ENCODE measurements around the gene ANKRD12.
"Not testable (repeated sequence)": the region's sequence is repeated elsewhere in the genome, so short reads cannot be mapped to it uniquely, and the experiment has no call there.

The ANKRD12 gene

DNA sequence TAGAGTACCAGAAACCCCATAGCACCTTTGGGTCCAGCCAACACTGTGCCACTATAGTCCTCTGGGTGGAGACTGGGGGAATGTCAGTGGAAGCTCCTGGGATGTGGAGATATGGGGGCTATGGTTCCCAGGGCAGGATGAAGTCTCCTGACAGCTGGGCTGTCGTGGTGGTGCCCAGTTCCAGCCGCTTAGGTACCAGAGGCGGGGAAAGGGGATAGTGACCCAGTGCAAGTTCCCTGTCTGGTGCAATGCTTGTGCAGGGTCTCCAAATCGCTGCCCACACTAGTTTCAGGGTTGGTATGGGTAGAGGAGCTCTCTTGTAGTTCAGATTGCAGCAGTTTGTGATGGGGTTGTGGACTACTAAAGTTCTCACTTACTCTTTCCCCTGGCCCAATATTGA, 97.9 kb downstream of the ANKRD12 start:
- DNase-seq, result no peak

DNA sequence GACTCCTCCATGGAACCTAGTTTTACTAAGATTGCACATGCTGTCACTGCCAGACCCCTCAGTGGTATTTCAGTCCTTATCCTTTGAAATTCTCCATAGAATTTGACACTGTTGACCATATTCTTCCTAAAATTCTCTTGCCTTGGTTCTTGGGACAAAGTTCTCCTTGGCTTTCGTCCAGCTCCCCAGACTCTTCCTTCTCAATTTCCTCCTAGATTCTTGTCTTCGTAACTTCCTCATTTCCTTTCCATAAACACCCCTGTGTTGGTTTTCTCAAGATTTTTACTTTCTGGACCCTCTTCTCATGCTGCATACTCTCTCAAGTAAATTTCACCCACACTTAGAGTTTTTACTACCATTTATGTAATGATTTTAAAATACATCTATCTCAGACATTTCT, 101.4 kb downstream of the ANKRD12 start:
- DNase-seq, result no peak

DNA sequence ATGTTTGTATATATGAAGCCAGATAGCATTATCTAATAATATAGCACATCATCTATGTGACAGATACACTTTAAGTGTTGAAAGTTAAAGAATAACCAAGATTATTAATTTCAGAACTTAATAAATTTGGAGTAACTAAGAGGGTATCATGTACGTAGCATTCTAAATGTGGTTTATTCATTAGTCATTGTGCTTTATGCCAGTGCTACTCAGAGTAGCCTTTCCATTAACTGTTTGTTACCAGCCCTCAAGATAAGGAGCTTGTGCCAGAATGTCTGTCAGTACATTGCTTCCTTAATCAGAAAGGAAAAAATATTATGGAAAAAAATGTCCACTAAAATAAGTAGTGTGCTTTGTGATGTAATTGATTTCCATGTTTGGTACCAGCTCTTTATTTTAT, 103.1 kb downstream of the ANKRD12 start:
- DNase-seq, result no peak

DNA sequence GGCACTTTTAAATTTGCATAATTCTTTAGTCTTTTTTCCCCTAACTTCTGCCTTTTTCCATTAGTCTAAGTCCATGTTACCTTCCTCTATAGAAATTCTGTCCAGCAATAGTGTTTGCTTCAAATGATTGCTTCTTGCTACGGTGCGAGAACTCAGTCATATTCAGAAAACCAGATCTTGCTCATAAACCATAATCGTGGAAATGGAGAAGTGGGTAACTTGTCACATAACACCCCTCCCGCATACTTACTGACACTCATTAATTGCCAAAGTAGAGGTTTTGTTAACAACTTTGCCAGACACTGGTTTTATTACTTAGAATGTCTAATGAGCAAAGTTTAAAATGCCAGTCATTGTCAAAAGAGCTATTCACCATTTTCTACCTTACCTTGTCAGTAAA, 103.7 kb downstream of the ANKRD12 start:
- no peak for DNase-seq

DNA sequence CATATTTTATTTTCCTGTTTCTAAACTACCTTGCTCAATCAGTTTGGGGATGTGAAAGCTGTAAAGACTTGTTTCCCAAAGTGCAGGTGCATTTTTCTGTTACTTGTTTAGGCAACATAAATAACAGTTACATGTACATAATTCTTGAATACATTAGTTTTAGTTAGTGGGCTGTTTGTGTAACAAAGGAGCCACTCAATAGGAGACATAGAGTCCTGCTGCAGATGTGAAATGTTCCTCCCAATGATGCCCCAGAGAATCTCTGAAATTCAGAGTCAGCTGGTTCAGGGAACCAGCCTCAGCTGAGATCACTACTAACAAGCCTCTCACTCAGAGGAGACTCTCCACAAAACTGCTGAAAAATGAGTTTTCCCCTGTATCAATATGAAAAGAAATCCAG, 106.4 kb downstream of the ANKRD12 start:
- no peak for DNase-seq

DNA sequence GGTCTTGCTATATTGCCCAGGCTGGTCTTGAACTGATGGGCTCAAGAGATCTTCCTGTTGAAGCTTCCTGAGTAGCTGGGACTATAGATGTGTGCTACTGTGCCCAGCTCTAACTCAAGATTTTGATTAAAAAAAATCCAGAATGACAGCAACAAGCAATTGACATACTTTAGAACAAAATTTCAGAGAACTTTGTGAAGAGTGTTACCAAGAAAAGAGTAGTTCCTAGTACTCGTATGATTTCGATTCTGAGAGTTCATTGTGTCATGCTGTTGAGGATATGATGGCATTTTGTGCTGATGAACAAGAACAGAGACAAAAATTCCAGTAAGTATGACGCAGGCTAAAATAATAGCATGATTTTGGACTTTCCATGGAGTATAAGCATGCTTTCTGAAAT, 107.8 kb downstream of the ANKRD12 start:
- no peak for DNase-seq

DNA sequence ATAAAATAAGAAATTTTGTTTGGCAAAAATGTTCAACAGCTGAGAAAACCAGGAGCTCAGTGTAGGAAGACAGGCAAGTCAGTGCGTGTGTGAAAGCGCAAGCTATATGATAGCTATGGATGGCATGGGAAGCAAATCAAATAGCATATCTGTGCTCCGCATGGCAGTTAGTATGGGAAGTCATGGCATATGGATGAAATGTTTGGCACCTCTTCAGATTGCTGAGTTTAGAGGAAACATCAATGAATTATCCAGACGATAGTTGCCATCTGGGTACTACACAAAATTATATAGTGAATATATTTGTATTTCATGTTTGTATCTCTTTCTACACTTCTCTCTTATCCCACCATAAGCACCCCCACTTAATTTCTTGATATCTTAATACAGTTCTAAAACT, 112.1 kb downstream of the ANKRD12 start:
- no peak for DNase-seq

DNA sequence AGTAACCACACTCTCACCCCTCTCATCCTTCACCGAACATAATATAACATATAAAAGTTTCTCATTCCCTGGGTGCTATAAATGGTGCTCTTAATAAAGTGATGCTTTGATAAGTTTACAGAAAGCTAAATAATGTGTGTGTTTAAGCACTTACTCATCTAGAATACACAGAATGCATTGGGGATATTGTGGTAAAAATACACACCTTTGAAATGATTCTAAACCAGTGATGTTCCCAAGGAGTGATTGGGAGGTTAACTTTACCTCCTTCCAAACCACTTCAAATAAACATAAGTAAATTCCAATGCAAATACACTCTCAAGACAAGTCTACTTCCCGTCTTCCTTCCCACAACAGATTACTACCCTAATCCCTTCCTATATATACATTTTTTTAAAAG, 112.7 kb downstream of the ANKRD12 start:
- DNase-seq, result no peak

DNA sequence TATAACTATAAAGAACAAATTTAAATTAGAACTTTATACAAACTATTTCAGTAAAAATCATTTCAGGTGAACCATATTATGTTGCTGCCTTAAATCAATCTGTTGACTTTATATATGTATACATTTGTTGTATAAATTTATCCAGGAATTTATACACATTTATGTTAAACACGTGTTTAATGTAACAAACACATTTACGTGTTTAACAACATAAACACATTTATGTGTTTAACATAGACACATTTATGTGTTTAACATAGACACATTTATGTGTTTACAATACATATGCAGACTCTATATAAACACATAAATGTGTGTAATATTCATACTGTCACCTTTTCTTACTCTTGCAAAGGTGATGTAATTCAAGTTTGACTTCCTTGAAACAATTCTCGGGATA, 122.6 kb downstream of the ANKRD12 start:
- no peak for DNase-seq

DNA sequence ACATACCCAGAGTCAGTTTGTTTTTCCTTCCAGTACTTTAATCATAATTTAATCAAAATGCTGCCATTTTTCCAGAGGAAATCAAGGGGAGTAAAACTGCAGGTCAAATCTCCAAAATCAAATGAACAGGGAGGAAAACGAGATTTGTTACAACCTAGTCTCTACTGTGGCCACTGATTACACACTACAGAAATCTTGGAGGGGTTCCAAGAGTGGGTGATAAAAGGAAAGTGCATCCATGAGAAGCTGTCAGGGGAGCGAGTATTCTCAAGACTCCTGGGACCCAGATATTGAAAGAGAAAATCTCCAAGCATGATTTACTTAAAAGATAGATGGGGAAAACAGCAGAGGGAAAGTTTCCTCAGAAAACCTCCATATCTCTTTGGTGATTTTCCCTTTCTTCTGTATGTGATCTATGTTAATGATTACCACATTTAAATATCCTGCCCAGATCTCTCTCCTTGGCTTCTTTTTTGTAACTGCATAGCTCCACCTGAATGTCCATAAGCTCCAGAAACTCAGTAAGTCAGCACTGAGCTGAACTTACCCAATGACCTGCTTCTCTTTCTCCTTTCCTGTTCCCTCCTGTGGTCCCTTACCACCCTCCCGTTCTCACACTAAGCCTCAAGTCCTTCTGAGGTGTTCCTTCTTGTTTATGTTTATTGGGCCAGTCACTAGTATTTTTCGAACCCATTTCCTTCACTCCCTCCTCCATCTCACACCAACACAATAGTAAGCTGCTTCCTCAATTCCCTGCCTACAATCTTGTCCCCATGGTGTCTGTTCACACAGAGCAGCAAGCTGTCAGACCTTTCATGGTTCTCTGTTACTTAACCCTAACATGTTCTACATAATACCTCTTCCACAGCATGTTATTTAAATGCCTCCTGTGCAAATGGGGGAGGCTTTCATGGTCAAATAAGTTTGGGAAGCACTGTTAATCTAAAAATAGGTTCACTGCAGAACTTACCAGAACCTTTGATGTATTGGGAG, 124.1 kb downstream of the ANKRD12 start:
- DNase-seq, result no peak

DNA sequence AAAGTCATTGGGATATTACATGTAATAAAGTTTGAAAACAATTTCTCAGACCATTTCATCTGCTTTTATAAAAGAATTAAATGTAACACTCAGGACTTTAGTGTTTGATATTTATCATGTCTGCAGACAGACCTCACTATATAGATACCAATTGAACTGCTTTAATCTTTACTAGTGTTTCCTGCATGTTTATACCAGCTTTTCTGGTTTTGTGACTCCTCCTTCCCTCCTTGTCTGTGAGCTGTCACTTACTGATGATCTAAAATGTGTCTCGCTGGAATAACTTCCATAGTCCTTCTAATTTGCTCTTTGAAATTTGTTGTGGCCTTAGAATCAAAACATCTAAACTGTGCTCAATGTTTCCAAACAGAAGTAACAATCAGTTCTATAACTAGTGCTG, 126.7 kb downstream of the ANKRD12 start:
- no peak for DNase-seq

DNA sequence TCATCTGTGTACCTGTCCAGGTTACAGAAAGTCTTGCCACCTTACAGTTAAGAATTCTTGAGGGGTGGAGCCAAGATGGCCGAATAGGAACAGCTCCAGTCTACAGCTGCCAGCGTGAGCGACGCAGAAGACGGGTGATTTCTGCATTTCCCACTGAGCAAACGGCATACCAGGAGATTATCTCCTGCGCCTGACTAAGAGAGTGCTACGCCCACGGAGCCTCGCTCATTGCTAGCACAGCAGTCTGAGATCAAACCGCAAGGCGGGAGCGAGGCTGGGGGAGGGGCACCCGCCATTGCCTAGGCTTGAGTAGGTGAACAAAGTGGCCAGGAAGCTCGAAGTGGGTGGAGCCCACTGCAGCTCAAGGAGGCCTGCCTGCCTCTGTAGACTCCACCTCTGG, 128.2 kb downstream of the ANKRD12 start:
- DNase-seq, result not testable (repeated sequence)

DNA sequence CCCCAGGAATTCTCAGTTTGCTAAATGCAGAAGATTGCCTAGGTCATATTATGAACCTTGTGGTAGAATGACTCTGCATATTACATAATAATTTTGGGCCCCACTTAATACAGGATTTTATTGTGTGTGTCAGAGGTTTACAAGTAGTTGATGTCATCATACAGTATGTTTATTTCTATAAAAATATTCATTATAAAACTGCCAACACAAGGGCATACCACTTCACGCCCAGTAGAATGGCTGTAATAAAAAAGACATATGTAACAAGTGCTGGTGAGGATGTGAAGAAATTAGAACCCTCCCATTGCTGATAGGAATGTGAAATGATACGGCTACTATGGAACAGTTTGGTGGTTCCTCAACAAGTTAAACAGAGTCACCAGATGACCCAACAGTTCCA, 136.6 kb downstream of the ANKRD12 start:
- DNase-seq, result no peak

DNA sequence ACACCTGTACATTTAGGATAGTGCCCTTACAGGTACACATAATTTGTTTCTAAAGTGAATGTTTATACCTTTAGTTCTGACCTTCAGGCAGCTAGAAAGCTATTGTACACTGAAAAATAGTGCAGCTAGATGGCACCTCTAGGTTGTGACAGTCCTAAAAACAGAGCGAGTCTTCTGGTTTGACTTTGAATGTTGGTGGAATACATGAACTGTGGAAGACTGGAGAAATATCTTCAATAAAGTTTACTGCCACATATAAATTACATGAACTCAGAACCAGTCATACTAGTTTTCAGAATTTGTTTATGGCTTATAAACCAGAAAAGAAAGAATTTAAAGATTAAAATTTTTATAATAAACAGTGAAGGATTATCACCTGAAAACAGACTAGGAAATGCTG, 139.3 kb downstream of the ANKRD12 start:
- DNase-seq, result no peak

DNA sequence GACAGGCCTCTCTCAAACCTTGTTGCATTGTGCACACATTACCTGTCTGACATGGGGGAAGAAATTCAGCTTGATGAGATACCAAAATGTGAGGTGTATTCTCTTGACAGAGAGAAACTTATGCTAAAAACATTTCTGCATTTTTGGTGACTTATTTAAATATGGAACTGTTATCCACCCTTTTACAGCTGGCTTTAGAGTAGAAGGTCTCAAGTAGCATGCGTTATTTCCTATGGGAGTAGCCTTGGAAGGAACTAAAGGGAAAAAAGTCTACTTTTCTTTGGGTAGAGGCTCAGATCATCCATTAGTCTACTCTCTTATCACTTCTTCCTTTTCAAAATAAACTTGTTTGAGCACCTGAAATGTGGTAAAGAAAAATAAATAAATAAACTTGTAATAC, 141.4 kb downstream of the ANKRD12 start:
- DNase-seq, result no peak

DNA sequence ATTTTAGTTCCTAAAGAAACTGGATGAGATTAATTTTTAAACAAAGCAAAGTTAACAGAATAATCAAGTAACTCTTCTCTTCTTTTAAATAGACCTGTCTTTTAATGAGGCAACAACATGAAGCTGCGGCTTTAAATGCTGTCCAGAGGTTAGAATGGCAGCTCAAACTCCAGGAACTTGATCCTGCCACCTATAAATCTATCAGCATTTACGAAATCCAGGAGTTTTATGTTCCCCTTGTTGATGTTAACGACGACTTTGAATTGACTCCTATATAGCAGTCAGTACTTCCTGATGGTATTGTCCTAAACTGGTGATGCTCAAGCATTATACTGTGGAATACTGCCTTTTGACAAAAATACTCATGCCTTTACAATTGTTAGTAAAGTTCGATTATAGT, 144.3 kb downstream of the ANKRD12 start:
- no peak for DNase-seq

DNA sequence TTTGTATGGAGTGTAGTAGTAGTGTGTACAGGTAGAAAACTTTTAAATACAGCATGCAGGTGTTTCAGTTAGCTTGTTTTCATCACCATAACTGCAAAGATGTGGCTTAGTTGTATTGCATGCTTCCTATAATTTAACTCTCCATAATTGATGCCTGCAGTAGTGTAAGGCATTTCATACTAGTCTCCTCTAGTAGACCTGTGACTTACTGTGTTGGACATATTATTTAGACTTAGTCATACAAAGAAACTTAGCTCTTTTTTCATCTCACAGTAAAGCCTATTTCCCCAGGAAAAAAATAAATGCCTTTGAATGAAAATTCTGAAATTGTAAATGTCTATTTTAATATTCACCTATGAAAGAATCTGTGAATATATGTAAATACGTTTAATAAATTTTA, 145.2 kb downstream of the ANKRD12 start:
- no peak for DNase-seq

DNA sequence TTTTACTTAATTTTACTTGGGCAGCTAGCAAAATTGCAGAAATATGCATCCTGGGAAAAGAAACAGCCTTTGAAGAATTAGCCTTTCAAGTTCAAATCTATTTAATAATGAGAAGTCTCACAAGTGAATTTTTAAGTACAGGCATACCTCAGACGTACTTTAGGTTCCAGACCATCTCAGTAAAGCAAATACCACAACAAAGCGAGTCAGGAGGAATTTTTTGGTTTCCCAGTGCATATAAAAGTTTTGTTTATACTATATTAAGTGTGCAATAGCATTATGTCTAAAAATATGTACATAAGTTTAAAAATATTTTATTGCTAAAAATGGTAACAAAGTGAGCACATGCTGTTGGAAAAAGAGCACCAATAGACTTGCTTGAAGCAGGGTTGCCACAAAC, 147.2 kb downstream of the ANKRD12 start:
- no peak for DNase-seq

DNA sequence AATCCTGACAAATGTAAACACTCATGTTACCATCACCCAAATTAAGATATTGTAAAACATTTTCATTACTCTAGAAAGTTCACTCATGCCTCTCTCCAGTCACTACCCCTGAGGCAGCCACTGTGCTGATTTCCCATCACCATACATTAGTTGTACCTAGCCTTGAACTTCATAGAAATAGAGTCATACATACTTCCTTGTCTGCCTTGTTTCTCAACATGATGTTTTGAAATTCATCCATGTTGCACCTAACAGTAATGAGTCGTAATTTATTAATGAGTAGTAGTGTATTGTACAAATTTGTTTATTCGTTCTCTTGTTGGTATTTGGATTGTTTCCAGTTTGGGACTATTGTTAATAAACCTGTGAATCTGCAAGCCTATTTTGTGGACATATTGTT, 149.0 kb downstream of the ANKRD12 start:
- DNase-seq, result no peak

DNA sequence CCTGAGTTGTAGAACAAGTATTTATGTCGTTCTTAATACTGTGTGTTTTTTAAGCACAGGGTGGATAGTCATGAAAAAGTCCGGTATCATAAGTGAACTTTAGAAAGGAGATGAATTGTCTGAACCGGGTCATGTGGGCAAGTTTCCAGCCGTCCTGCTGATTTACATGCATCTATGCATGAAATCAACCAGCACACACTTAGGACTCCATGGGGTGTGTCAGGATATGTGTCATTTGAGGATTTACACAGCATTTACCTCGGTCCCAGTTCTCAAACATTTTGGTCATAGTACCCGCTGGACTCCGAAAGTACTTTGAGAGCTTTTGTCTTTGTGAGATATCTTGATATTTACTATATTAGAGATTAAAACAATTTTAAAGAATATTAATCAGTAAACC, 150.5 kb downstream of the ANKRD12 start:
- DNase-seq, result no peak

DNA sequence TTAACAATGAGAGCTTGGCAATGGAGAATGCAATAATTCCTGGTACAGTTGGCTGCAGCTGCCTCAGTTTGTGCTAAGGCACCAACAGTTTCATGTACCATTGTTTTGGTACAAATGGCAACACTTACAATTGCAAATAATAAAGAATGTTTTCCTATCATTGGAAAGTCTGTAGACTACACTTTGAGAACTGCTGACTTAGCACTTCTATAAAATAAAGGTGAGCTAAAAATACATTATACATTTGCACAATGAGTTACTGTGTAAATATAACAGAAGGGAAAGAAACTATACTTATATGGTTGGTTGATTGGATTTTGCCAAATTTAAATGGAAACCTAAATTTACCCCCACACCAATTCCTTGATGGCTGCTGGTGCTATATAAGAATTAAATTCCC, 153.1 kb downstream of the ANKRD12 start:
- no peak for DNase-seq

DNA sequence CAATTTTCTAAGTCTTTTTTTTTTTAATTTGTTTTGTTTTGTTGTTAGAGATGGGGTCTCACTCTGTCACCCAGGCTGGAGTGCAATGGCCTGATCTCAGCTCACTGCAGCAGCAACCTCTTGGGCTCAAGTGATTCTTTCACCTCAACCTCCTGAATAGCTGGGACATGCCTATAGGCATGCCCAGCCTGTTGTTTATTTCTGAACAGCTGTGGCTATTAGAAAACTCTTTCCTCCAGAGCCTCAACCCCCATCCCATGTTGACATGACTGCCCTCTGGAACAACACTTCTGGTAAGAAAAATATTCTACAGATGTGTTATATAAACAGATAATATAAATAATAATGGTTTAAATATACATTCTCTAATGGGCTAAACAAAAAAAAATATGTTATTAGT, 153.6 kb downstream of the ANKRD12 start:
- DNase-seq, result no peak

DNA sequence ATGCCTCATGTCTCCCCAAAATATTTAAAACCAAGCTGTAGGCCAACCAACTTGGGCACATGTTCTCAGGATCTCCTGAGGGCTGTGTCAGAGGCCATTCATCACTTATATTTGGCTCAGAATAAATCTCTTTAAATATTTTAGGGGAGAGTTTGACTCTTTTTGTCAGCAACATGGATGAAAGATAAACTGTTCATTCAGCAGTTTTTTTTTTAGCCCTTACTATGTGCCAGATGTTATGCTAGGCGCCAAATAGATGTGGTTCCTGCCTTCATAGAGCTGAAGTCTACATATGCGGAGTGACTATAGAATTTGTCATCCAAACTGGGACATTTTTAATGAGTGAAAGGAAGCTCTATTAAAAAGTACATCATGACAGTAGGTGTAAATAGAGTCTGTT, 155.5 kb downstream of the ANKRD12 start:
- DNase-seq, result no peak

DNA sequence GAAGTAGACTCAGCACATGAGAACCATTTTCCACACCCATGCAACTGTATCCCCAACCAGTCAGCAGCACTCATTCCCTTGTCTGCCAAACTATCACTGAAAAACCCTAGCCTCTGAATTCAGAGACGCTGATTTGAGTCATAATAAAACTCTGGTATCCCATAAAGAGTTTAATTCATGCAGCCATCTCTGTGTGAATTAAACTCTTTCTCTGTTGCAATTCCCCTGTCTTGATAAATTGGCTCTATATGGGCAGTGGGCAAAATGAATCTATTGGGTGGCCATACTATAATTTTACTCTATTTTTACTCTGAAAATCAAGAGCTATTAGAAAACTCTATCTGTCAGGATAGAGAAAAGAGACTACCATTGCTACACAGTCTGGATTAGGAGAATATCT, 157.4 kb downstream of the ANKRD12 start:
- DNase-seq, result no peak
